ENCODE data around the gene NDUFV1.

DNA sequence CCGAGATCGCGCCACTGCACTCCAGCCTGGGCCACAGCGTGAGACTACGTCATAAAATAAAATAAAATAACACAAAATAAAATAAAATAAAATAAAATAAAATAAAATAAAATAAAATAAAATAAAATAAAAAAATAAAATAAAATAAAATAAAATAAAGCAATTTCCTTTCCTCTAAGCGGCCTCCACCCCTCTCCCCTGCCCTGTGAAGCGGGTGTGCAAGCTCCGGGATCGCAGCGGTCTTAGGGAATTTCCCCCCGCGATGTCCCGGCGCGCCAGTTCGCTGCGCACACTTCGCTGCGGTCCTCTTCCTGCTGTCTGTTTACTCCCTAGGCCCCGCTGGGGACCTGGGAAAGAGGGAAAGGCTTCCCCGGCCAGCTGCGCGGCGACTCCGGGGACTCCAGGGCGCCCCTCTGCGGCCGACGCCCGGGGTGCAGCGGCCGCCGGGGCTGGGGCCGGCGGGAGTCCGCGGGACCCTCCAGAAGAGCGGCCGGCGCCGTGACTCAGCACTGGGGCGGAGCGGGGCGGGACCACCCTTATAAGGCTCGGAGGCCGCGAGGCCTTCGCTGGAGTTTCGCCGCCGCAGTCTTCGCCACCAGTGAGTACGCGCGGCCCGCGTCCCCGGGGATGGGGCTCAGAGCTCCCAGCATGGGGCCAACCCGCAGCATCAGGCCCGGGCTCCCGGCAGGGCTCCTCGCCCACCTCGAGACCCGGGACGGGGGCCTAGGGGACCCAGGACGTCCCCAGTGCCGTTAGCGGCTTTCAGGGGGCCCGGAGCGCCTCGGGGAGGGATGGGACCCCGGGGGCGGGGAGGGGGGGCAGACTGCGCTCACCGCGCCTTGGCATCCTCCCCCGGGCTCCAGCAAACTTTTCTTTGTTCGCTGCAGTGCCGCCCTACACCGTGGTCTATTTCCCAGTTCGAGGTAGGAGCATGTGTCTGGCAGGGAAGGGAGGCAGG, 23.2 kb upstream of the NDUFV1 start, which contains the start of gene GSTP1:
- TF ChIP-seq, protein P1, sequence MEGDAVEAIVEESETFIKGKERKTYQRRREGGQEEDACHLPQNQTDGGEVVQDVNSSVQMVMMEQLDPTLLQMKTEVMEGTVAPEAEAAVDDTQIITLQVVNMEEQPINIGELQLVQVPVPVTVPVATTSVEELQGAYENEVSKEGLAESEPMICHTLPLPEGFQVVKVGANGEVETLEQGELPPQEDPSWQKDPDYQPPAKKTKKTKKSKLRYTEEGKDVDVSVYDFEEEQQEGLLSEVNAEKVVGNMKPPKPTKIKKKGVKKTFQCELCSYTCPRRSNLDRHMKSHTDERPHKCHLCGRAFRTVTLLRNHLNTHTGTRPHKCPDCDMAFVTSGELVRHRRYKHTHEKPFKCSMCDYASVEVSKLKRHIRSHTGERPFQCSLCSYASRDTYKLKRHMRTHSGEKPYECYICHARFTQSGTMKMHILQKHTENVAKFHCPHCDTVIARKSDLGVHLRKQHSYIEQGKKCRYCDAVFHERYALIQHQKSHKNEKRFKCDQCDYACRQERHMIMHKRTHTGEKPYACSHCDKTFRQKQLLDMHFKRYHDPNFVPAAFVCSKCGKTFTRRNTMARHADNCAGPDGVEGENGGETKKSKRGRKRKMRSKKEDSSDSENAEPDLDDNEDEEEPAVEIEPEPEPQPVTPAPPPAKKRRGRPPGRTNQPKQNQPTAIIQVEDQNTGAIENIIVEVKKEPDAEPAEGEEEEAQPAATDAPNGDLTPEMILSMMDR (IDR thresholded peaks at IDR 0.05; ENCODE audit: borderline replicate concordance, extremely low read depth, low read length, poor library complexity, severe bottlenecking) = peak; percentile 75
- TF ChIP-seq EZH2 (IDR thresholded peaks at IDR 0.05; ENCODE audit: borderline replicate concordance, low read depth, low read length, severe bottlenecking) = no peak

Data from DND-41 (cell line).